GM12878 (cell line): ENCODE data around the gene LDLRAD3. TPM values are rescaled to one million over a fixed set of nuclear protein-coding genes. Genes with fewer than 3 reads are reported as not detected.

Source experiments
- ATAC-seq: fragments of 200-7000 bp; cut with Tn5 transposase; 3 replicates; pipeline ENCODE4 v1.9.1; 2020; ENCODE audit warnings: mild to moderate bottlenecking, moderate library complexity
- BruUV-seq: library from RNA; stranded (reverse); fragments of 400-500 nt; replicated peaks from 2 replicates; lab custom pipeline; 2021; lab: Mats Ljungman, UMichigan
- CTCF ChIA-PET: fragments of 300-600 bp; sonication (Branson Sonifier 250); formaldehyde crosslinking; extraction: SDS; loops from one replicate; lab custom pipeline; 2021; ENCODE audit warnings: inconsistent platforms; lab: Yijun Ruan, JAX
- POLR2A ChIA-PET: fragments of 350-600 bp; formaldehyde crosslinking; extraction: SDS; loops from one replicate; lab custom pipeline; 2021; ENCODE audit warnings: inconsistent platforms; lab: Charles Lee
- RAD21 ChIA-PET: fragments of 300-600 bp; sonication (Branson Sonifier 250); formaldehyde crosslinking; loops from one replicate; lab custom pipeline; 2023; ENCODE audit warnings: antibody characterized with exemption; ENCODE audit not compliant: unreplicated experiment; lab: Charles Lee
- SMC1A ChIA-PET: fragments of 300-600 bp; sonication (Branson Sonifier 250); formaldehyde crosslinking; loops from one replicate; lab custom pipeline; 2023; ENCODE audit not compliant: unreplicated experiment, uncharacterized antibody; lab: Charles Lee
- DNase-seq: peaks from one replicate; pipeline ENCODE4 v3.0.0-alpha.2; 2011; ENCODE audit warnings: low read depth, low spot score
- FAIRE-seq: peaks from 3 replicates; lab custom pipeline; 2011; peaks lifted over from hg19 to GRCh38; lab: Jason Lieb, UNC
- H2AFZ ChIP-seq: 2 replicates; pipeline ENCODE4 v1.6.0; 2011; ENCODE audit warnings: low read depth, low read length, control low read depth; ENCODE audit not compliant: control insufficient read depth
- H3K27ac ChIP-seq: 2 replicates; pipeline ENCODE4 v1.5.1; 2011; ENCODE audit warnings: control low read depth; ENCODE audit not compliant: control insufficient read depth, insufficient read depth
- H3K27me3 ChIP-seq, 2 experiments: replicated peaks in 1 of 2; 2 replicates each; pipeline versions ENCODE4 v1.6.0 to v1.6.1; 2011; ENCODE audit warnings: low read length in 1 of 2; ENCODE audit not compliant: control insufficient read depth in 2 of 2, insufficient read depth in 2 of 2
- H3K36me3 ChIP-seq, 2 experiments: 2 replicates each; pipeline ENCODE4 v1.5.1; 2011; ENCODE audit warnings: low read length in 1 of 2; ENCODE audit not compliant: control insufficient read depth in 2 of 2, insufficient read depth in 2 of 2
- H3K4me1 ChIP-seq: 2 replicates; pipeline ENCODE4 v1.6.1; 2011; ENCODE audit warnings: mild to moderate bottlenecking, low read length, moderate library complexity, mixed read lengths; ENCODE audit not compliant: control insufficient read depth, insufficient read depth
- H3K4me2 ChIP-seq: 2 replicates; pipeline ENCODE4 v1.6.0; 2011; ENCODE audit warnings: control low read depth; ENCODE audit not compliant: control insufficient read depth, insufficient read depth
- H3K4me3 ChIP-seq: fragments of 200-600 bp; sonication (generic); 2 replicates; pipeline ENCODE4 v1.5.1; 2016
- H3K79me2 ChIP-seq: 2 replicates; pipeline ENCODE4 v1.6.0; 2011; ENCODE audit warnings: low read length; ENCODE audit not compliant: control insufficient read depth, insufficient read depth
- H3K9ac ChIP-seq: 2 replicates; pipeline ENCODE4 v1.8.0; 2011; ENCODE audit warnings: low read length, control low read depth, mixed read lengths; ENCODE audit not compliant: control insufficient read depth, insufficient read depth
- H3K9me3 ChIP-seq: replicated peaks from 3 replicates; pipeline ENCODE4 v1.5.1; 2011; ENCODE audit warnings: mild to moderate bottlenecking, low read length; ENCODE audit not compliant: control insufficient read depth, insufficient read depth
- H4K20me1 ChIP-seq: 2 replicates; pipeline ENCODE4 v1.6.0; 2011; ENCODE audit not compliant: control insufficient read depth, insufficient read depth
- BRCA1 ChIP-seq: IDR thresholded peaks from 2 replicates; pipeline ENCODE4 v1.6.1; 2011; ENCODE audit warnings: low read depth, low read length, improper control_type of control experiment
- CREM ChIP-seq: IDR thresholded peaks from 2 replicates; pipeline ENCODE4 v1.6.1; 2014; ENCODE audit warnings: antibody characterized with exemption, low read depth
- E2F8 ChIP-seq: fragments of 450-650 bp; IDR thresholded peaks from 2 replicates; pipeline ENCODE4 v1.6.1; 2018; ENCODE audit warnings: mild to moderate bottlenecking, low read depth, moderate library complexity; ENCODE audit not compliant: partially characterized antibody
- EED ChIP-seq: sonication (generic); IDR thresholded peaks from 2 replicates; pipeline ENCODE4 v1.6.1; 2016; ENCODE audit warnings: antibody characterized with exemption, low read depth
- MTA2 ChIP-seq: fragments of 450-650 bp; IDR thresholded peaks from 2 replicates; pipeline ENCODE4 v1.6.1; 2016; ENCODE audit warnings: low read depth, mild to moderate bottlenecking, moderate library complexity
- NFYB ChIP-seq: IDR thresholded peaks from 2 replicates; pipeline ENCODE4 v1.6.1; 2011; ENCODE audit warnings: low read depth, mild to moderate bottlenecking, low read length, improper control_type of control experiment, moderate library complexity; ENCODE audit not compliant: insufficient read depth
- NR2F1 ChIP-seq: fragments of 450-650 bp; conservative IDR thresholded peaks from 2 replicates; pipeline ENCODE4 v1.6.1; 2017; ENCODE audit warnings: mild to moderate bottlenecking
- PKNOX1 ChIP-seq: fragments of 450-650 bp; IDR thresholded peaks from 2 replicates; pipeline ENCODE4 v1.6.1; 2016; ENCODE audit warnings: mild to moderate bottlenecking
- POU2F2 ChIP-seq: IDR thresholded peaks from 3 replicates; pipeline ENCODE4 v1.6.1; 2011; ENCODE audit warnings: low read depth, mild to moderate bottlenecking, low read length, borderline replicate concordance
- RBBP5 ChIP-seq: fragments of 200-600 bp; sonication (generic); conservative IDR thresholded peaks from 2 replicates; pipeline ENCODE4 v1.6.1; 2016
- SIN3A ChIP-seq: IDR thresholded peaks from 2 replicates; pipeline ENCODE4 v1.6.1; 2012; ENCODE audit warnings: low read depth, low read length, improper control_type of control experiment
- SREBF1 ChIP-seq: IDR thresholded peaks from 2 replicates; pipeline ENCODE4 v1.6.1; 2012; ENCODE audit warnings: mild to moderate bottlenecking, low read length
- USF1 ChIP-seq: IDR thresholded peaks from 2 replicates; pipeline ENCODE4 v1.6.1; 2011; ENCODE audit warnings: borderline replicate concordance, low read depth, mild to moderate bottlenecking, moderate library complexity, mixed read lengths, low read length; ENCODE audit not compliant: insufficient read depth; ENCODE audit errors: extremely low read length
- ZBTB11 ChIP-seq: fragments of 450-650 bp; formaldehyde crosslinking; IDR thresholded peaks from 2 replicates; pipeline ENCODE4 v1.5.0; 2022; ENCODE audit warnings: mild to moderate bottlenecking, missing genetic modification characterization
- ZNF207 ChIP-seq: fragments of 450-650 bp; IDR thresholded peaks from 2 replicates; pipeline ENCODE4 v1.6.1; 2014; ENCODE audit warnings: antibody characterized with exemption, mild to moderate bottlenecking, borderline replicate concordance
- ZNF217 ChIP-seq: fragments of 450-650 bp; IDR thresholded peaks from 2 replicates; pipeline ENCODE4 v1.6.1; 2017; ENCODE audit warnings: antibody characterized with exemption, mild to moderate bottlenecking
- WGBS: methylation state at CpG from one replicate; pipeline ENCODE4 v1.1.6; 2016; ENCODE audit warnings: low lambda C conversion rate; ENCODE audit not compliant: insufficient replicate concordance, insufficient coverage; ENCODE audit errors: missing lambda C conversion rate; 5-methylcytosine and 5-hydroxymethylcytosine counted together
- in situ Hi-C: fragments of 300-500 bp; cut with MboI; formaldehyde crosslinking; loops from 9 replicates; pipeline ENCODE4 v1.14.3; 2018; ENCODE audit warnings: mixed read lengths
- intact Hi-C: fragments of 100-400 bp; cut with micrococcal nuclease; formaldehyde crosslinking; loops from one replicate; pipeline ENCODE4 v1.14.2; 2022; ENCODE audit not compliant: unreplicated experiment
- polyA plus RNA-seq, 11 experiments: library from polyadenylated mRNA; depleted of rRNA in 4 of 11; unstranded in 6 of 11; stranded (reverse) in 5 of 11; fragments of >200 nt; fragmentation: Nextera tagmentation in 4 of 11; fragmentation: Illumina TruSeq in 1 of 11; extraction: Ambion mirVana in 4 of 11; extraction: Trizol in 1 of 11; gene quantifications; 1 replicate in 1 of 11; 2 replicates in 10 of 11; pipeline versions ENCODE4 v1.2.1 to v1.2.3, GENCODE V29; 2011 to 2016; ENCODE audit warnings: inconsistent platforms in 2 of 11, missing spikeins in 2 of 11, low read depth in 1 of 11
- total RNA-seq, 4 experiments: library from RNA; depleted of rRNA in 3 of 4; stranded (reverse); fragments of >200 nt in 3 of 4; fragmentation: Illumina TruSeq in 1 of 4; extraction: Trizol in 1 of 4; gene quantifications; 2 replicates each; pipeline versions ENCODE4 v1.2.1 to v1.2.3, GENCODE V29; 2013 to 2021

The LDLRAD3 gene
- total and polyA plus RNA-seq, 10 of the 15 experiments (the other 5 are each of a cell fraction or from before 2014, with no cell fraction given): 2.5 to 17.2 (median 10.7) TPM

- no peak for DNase-seq
- Histone ChIP-seq H3K27ac (no peak overlapping the region), H3K4me2 (no peak overlapping the region), H3K27me3 (no peaks in the 10 kb centered on the region), H3K4me3 (no peak overlapping the region), H3K36me3 (no peaks in the 10 kb centered on the region), H3K9ac (no peak overlapping the region), H2AFZ (no peak overlapping the region), H3K4me1 (no peaks in the 10 kb centered on the region; the same call in 1 of the 2 replicates), H4K20me1 (no peaks in the 10 kb centered on the region), H3K9me3 (no peaks in the 10 kb centered on the region; the same call in 1 of the 3 replicates), H3K79me2 (no peaks in the 10 kb centered on the region)
- RAD21 ChIA-PET: no interaction called here
- no peak for ATAC-seq
- BruUV-seq: no TSS peak
- FAIRE-seq: no peak
- intact Hi-C loops (no loop called here), in situ Hi-C loops (no loop called here)
- WGBS: 39% methylated on average over 12 of the region's 12 CpGs
- POLR2A ChIA-PET: no interaction called here
- SMC1A ChIA-PET: interaction anchor here (1.2 to 1.5 kb wide), 2 partner anchors 67 to 287 kb away, joined by 4 to 6 read pairs; no protein-coding TSS in a partner anchor
- CTCF ChIA-PET: interaction anchor here (1.3 to 1.6 kb wide), 3 partner anchors 23 to 287 kb away, joined by 4 to 12 read pairs (median 7); no protein-coding TSS in a partner anchor
- TF ChIP-seq EED (no peak; the same call in 1 of the 2 replicates), ZNF217 (no peak), CREM (no peak), SIN3A (no peak), SREBF1 (no peak), USF1 (no peak), BRCA1 (no peak), POU2F2 (no peak), E2F8 (no peak), ZBTB11 (CRISPR knock-in tag) (no peak), PKNOX1 (no peak), NR2F1 (no peak), ZNF207 (no peak), NFYB (no peak), MTA2 (no peak), RBBP5 (no peak)
These were observed 165.2 kb downstream of the LDLRAD3 start for GRCh38 chr11:36108881-36109589.
